MM.1S (cell line): ENCODE measurements around the gene RCBTB1.

Experiments used
- CTCF ChIP-seq: fragments of 300-600 bp; sonication (generic); IDR thresholded peaks from 2 replicates; pipeline ENCODE4 v1.5.1; 2016; ENCODE audit warnings: antibody characterized with exemption, low read length, mixed read lengths
- EZH2 ChIP-seq: fragments of 300-600 bp; sonication (generic); optimal IDR thresholded peaks from 2 replicates; pipeline ENCODE3; 2017; ENCODE audit warnings: low read depth, mild to moderate bottlenecking, antibody characterized with exemption, low read length, mixed read lengths
- EZH2phosphoT487 ChIP-seq: fragments of 300-600 bp; sonication (generic); IDR thresholded peaks from 2 replicates; pipeline ENCODE4 v1.6.1; 2018; ENCODE audit warnings: antibody characterized with exemption, low read length

GRCh38 chr13:49627831-49628652 lies 42.7 kb upstream of the RCBTB1 start, which contains the start of gene ARL11:
- no peak for TF ChIP-seq EZH2
- TF ChIP-seq CTCF, result no peak
- TF ChIP-seq EZH2phosphoT487, result no peak
